Muscle of back (tissue), 11 donors: ENCODE data around the gene KRT40. TPM values are rescaled to one million over a fixed set of nuclear protein-coding genes. Genes with fewer than 3 reads are reported as not detected.

Source experiments
- DNase-seq, 3 donors: peaks; one replicate each; pipeline versions ENCODE4 v3.0.0 to v3.0.0-alpha.2; 2013
- polyA plus RNA-seq, 10 donors: library from polyadenylated mRNA; unstranded; fragments of 120-200 nt; gene quantifications; one replicate each; pipeline ENCODE4 v1.2.1, GENCODE V29; 2013; ENCODE audit not compliant: insufficient read length in 10 of 10

KRT40 gene
- polyA plus RNA-seq, 10 donors: 3.5 to 18.2 (median 10.4) TPM

DNA sequence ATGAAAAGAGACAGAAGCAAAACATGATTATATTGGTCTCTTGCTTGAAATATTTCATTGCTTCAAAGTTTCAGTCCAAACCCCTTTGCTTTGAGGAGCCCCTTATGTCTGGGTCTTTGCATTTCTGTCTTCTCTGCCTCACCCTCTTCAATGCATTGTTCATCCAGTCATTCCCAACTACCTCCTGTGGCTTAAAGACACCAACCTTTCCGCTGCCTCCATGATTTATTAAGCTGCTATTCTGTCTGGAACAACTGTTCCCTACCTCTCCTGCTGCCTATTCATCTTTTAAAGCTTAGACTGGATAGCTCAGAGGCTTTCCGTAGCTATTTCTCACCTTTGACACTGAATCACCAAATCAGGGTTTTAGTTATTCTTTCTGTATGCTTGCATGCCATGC, 13.2 kb upstream of the KRT40 start:
- no peak for DNase-seq

DNA sequence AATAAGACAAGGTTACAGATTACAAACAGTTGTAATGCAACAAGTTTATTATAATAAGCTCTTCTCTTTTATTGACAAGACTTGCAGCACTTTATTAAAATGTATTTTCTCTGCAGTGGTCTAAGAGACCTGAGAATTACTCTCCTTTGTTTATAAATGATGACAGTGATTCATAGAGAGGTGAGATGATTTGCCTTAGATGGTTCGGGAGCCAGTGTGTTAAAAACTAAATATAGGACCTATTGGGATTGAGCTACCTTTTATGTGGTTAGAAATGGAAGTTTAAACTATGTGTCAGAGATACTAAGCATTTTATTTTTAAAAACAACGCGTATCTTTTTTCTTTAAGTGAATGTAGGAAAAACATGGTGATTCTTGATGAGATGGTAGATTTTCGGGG, 12.7 kb upstream of the KRT40 start:
- DNase-seq: no peak

GRCh38 chr17:40995116-40995515, 11.0 kb upstream of the KRT40 start:
- DNase-seq: no peak

GRCh38 chr17:40993839-40994238, 9.7 kb upstream of the KRT40 start, which contains the start of gene KRTAP3-3:
Gene KRTAP3-3 (minus strand): TSS chr17:40994164. CDS start chr17:40994097, 67 bp downstream.
- DNase-seq: no peak

- DNase-seq: no peak
Observed at GRCh38 chr17:40993084-40993483, 9.0 kb upstream of the KRT40 start.

DNA sequence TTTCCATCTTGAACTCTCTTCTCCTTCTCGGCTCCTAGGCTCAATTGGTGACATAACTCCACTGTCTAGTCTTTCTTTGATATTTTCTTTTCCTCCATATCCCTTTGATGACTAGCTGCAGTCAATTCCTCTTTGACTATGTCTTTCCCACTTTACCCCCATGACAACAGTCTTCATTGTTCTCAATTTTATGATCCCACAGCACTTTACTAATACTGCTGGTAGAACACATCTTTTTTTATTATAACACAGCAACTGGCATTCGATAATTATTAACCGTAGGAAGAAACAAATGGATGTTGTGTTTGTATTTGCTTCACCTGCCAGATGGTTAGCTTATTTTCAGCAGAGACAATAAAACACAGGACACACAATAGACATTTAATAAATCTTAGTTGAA, 8.5 kb upstream of the KRT40 start:
- DNase-seq: no peak

GRCh38 chr17:40986920-40987319, 2.8 kb upstream of the KRT40 start:
- no peak for DNase-seq

DNA sequence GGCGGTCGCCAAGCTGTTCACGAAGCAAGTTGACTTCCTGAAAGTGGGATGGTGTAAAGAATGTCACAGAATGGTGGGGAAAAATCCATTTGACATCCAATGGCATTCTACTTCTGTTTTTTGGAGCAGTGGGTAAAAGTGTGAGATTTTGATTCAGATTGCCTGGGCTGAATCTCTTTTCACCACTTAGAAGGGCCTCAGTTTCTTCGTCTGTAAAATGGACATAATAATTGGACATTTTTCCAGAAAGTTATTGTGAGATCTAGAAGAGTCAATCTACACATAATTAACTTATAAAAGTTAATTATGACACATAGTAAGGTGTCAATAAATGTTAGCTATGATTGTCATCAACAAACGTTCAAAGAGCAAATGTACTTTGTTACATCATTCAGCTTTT, 3.0 kb downstream of the KRT40 start:
- no peak for DNase-seq

- peak; percentile 72 to 91 (median 82) for DNase-seq
Observed at GRCh38 chr17:40980596-40980995, 3.5 kb downstream of the KRT40 start.

DNA sequence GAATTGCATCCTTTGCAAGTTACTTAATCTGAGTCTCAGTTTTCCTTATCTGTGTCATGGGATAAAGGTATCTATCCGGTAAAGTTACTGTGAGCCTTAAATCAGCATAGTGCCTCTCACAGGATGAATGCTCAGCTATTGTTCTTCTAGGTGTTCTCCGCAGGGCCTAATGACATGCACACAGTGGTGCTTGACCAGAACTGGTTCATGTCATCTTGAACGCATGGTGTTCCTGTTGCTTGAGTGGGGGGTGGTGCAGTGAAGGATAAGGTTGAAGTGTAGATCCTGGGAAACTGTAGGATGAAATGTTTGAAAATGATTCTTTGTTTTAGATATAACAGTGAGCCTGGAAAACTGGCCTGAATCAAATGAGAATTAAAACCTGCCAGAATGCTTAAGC, 4.0 kb downstream of the KRT40 start:
- DNase-seq: no peak

DNA sequence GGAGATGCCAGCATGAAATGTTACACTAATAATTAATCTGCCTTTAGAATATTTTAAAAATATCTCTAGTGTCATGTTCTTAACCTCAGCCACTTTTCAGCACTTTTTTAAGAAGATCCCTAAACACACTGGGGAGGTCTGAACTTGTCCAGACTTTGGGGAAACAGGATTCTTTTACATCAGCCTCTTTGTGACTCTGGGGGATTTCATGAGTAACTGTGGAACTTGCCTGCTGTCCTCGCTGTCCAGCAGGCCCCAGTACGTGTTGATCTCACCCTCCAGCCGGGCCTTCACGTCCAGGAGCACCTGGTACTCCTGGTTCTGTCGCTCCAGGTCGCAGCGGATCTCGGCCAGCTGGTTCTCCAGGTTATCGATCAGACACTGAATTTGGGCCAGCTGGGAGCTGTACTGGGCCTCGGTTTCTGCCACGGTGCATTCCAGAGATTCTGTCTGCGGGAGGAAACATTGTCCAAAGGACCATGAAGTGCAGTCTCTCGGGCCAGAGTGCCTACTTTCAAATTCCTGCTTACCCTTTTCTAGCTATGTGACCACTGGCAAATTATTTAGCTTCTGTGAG, 5.5 kb downstream of the KRT40 start:
- peak in 1 of 3 donors; percentile 27 for DNase-seq

DNA sequence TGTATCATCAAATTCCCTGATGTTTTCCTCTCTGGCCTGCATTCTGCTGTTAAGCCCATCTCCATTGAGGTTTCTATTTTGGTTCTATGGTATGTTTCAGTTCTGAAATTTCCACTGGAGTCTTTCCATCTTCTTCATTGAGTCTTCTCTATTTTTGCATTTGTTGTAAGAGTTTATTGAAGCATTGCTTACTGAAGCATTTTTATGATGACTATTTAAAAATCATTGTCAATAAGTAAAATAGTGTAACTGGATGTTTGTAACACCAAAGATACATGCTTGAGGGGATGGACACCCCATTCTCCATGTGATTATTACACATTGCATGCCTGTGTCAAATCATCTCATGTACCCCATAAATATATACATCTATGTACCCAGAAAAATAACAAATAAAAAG, 8.6 kb downstream of the KRT40 start:
- DNase-seq: no peak

DNA sequence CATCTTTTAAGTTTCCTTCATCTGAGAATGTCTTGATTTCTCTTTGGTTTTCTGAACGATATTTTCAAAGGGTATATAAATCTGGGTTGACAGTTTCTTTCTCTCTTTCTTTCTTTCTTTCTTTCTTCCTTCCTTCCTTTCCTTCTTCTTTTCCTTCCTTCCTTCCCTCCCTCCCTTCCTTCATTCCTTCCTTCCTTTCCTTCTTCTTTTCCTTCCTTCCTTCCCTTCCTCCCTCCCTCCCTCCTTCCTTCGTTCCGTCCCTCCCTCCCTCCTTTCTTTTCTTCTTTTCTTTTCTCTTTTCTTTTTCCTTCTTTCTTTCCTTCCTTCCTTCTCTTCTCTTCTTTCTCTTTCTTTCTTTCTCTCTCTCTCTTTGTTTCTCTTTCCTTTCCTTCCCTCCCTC, 9.8 kb downstream of the KRT40 start:
- no peak for DNase-seq

DNA sequence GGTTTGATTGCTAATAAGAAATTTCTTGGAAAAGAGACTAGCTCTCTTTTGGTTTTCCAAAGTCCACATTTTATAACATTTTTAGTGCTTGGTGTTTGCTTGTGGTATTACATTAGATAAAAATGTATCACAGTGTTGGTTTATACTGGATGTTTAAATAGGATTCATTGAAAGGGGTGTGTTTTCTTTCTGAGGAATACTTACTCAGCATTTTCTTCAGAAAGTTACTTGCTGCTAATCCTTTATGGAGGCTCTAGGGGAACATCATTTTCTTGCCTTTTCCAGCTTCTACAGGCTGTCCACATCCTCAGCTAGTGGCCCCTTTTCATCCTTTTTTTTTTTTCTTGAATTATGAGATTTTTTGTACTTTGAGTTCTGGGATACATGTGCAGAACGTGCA, 16.5 kb downstream of the KRT40 start:
- no peak for DNase-seq

DNA sequence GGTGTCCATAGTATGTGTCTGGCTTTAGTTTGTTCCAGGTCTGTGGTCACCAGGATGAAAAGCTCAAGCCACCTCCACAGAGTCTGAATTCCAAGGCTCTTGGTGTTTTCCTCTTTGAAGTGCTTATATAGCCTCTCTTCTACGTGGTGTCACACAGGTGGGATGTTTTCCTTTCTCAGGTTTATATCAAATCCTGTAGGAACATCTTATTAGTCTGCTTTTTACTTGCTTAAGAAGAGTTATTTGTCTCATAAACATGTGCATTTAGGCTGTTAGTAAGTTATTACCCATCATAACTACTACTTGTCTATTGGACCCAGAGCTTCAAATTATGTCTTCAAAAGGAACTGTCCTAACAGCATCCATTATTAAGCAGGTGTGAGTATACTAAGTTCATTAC, 17.3 kb downstream of the KRT40 start, which contains the start of gene KRT39:
TSS of gene KRT39 (minus strand) at position 101 of the 400 bp plus-strand sequence. CDS start at position 9, 92 bp downstream.
- DNase-seq: no peak

GRCh38 chr17:40963838-40964237, 20.3 kb downstream of the KRT40 start:
- no peak for DNase-seq

DNA sequence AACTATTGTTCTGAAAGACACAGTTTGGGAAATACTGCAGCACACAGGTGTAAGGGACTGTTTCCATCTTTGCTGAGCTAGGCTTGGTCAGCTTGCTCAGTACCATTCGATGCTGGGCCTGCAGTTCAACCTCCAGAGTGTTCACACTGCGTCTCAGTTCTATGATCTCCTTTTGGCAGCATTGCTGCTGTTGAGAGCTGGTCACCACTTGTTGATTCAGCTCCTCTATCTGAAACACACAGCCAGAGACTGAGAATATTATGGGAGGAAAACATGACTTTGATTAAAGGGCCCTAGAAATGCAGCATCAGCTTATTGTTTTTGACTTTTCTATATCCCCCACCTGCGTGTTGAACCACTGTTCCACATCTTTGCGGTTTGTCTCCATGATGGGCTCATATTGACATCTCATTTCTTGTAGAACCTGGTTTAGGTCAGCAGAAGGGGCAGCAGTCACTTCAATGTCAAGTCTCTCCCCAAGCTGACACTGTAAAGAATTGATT, 22.0 kb downstream of the KRT40 start:
- DNase-seq: no peak

- no peak for DNase-seq
Observed at GRCh38 chr17:40961591-40961990, 22.5 kb downstream of the KRT40 start.

- DNase-seq: no peak
Observed at GRCh38 chr17:40960144-40960543, 24.0 kb downstream of the KRT40 start.

- no peak for DNase-seq
Observed at GRCh38 chr17:40958086-40958953, 25.8 kb downstream of the KRT40 start.

DNA sequence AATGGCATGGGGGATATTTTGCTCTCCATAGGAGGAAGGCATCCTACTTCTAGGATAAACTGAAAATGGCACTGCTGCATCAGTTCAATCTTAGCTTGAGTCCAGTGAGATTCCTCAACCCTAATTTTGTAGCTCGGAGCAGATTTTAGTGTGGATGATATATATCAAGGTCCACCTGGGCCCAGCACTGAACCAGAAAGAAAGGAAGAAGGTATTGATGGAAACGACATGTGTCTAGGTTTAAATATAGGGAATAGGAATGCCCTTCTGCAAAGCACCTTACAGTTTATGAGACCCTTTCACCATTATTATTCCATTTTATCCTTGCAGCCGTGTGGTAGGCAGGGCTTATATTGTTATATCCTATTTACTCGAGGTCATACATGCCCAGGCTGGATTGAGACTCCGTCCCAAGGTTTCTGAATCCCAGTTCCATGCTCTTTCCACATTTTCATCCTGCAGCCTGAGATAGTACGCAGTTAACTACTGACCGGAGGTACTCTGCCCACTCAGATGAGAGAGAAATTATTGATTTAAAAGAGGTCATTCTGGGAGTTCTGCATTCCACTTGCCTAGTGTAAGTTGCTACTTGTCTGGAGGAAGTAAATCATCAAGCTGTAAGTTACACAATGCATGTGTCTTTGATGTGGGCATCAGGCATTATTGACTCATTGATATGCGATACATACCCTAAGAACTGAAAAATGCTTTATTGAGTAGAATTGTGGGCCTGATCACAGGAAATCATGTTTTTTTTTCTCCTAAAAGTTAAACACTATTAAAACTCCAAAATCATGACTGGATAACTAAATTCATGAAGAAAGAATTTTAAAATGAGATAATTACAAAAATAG, 27.5 kb downstream of the KRT40 start:
- DNase-seq: peak in 1 of 3 donors; percentile 88

- peak in 1 of 3 donors; percentile 56 for DNase-seq
Observed at GRCh38 chr17:40953881-40954280, 30.2 kb downstream of the KRT40 start.
